ENCODE data around the gene NIN. TPM values are rescaled to one million over a fixed set of nuclear protein-coding genes. Genes with fewer than 3 reads are reported as not detected.

Gene NIN
- total RNA-seq = 10 to 100 TPM; 46.1 to 60.0 TPM

- H3K27ac Mint-ChIP-seq = peak within 1 kb of the TSS; percentile 75
- ATAC-seq (replicated peaks in 1 of 2) = peak; percentile 91
These were observed at the start of gene NIN for GRCh38 chr14:50830932-50831725. Gene NIN (minus strand): TSS chr14:50831162. CDS start chr14:50822056, 9,106 bp downstream.

GRCh38 chr14:50875359-50876070 lies 44.6 kb upstream of the NIN start:
- peak; percentile 77 to 88 for DNase-seq
- Mint-ChIP-seq H3K36me3 (ENCODE audit: insufficient read depth in 2 of 2) (peaks cover 0 to 2% of the 10 kb centered on the region in 2 donors), H3K4me1 (ENCODE audit: low read depth) (peaks cover 44% of the 10 kb centered on the region), H3K4me3 (peak overlapping the region; percentile 29 to 42), H3K9me3 (no peaks in the 10 kb centered on the region), H3K27me3 (ENCODE audit: low read depth) (peaks cover 88% of the 10 kb centered on the region), H3K27ac (no peak overlapping the region)
- ATAC-seq (replicated peaks in 1 of 2) = peak; percentile 99 to 100

More at GRCh38 chr14:50830932-50831725, at the start of gene NIN:
- no peaks in the 10 kb centered on the region for H3K9me3 Mint-ChIP-seq
- peaks cover 73% of the 10 kb centered on the region for H3K4me1 Mint-ChIP-seq (ENCODE audit: low read depth)
- peak within 1 kb of the TSS; percentile 94 to 95 for H3K4me3 Mint-ChIP-seq
- H3K27me3 Mint-ChIP-seq (ENCODE audit: low read depth) = peaks cover 13% of the 10 kb centered on the region
- peak; percentile 82 to 84 for DNase-seq
- peaks cover 5 to 7% of the 10 kb centered on the region in 2 donors for H3K36me3 Mint-ChIP-seq (ENCODE audit: insufficient read depth in 2 of 2)

- H3K36me3 Mint-ChIP-seq (ENCODE audit: insufficient read depth in 2 of 2) = peaks cover 0 to 2% of the 10 kb centered on the region in 2 donors
- peaks cover 88% of the 10 kb centered on the region for H3K27me3 Mint-ChIP-seq (ENCODE audit: low read depth)
- H3K4me3 Mint-ChIP-seq = peak overlapping the region; percentile 29 to 42
- H3K9me3 Mint-ChIP-seq = no peaks in the 10 kb centered on the region
- DNase-seq (no peak), ATAC-seq (replicated peaks in 1 of 2) (peak; percentile 10 to 14)
- H3K27ac Mint-ChIP-seq = no peak overlapping the region
- peaks cover 45% of the 10 kb centered on the region for H3K4me1 Mint-ChIP-seq (ENCODE audit: low read depth)
These were observed 43.8 kb upstream of the NIN start for GRCh38 chr14:50874757-50875156.

- no peak for ATAC-seq (replicated peaks in 1 of 2)
- peaks cover 89% of the 10 kb centered on the region for H3K27me3 Mint-ChIP-seq (ENCODE audit: low read depth)
These were observed 41.2 kb upstream of the NIN start, which contains the start of gene ABHD12B for GRCh38 chr14:50871914-50872732. Gene ABHD12B (plus strand): TSS chr14:50872053. CDS start chr14:50872175, 122 bp downstream.

GRCh38 chr14:50871228-50871627 lies 40.3 kb upstream of the NIN start:
- H3K4me3 Mint-ChIP-seq = peak overlapping the region; percentile 8 to 50
- peaks cover 45% of the 10 kb centered on the region for H3K4me1 Mint-ChIP-seq (ENCODE audit: low read depth)
- no peaks in the 10 kb centered on the region for H3K9me3 Mint-ChIP-seq
- ATAC-seq (replicated peaks in 1 of 2) (no peak), DNase-seq (no peak)
- peaks cover 89% of the 10 kb centered on the region for H3K27me3 Mint-ChIP-seq (ENCODE audit: low read depth)
- no peak overlapping the region for H3K27ac Mint-ChIP-seq
- peaks cover 0 to 2% of the 10 kb centered on the region in 2 donors for H3K36me3 Mint-ChIP-seq (ENCODE audit: insufficient read depth in 2 of 2)

More at GRCh38 chr14:50871914-50872732, 41.2 kb upstream of the NIN start, which contains the start of gene ABHD12B:
- peak within 1 kb of the TSS; percentile 8 to 50 for H3K4me3 Mint-ChIP-seq
- DNase-seq = no peak
- H3K4me1 Mint-ChIP-seq (ENCODE audit: low read depth) = peaks cover 45% of the 10 kb centered on the region
- H3K9me3 Mint-ChIP-seq = no peaks in the 10 kb centered on the region
- no peak within 1 kb of the TSS for H3K27ac Mint-ChIP-seq
- H3K36me3 Mint-ChIP-seq (ENCODE audit: insufficient read depth in 2 of 2) = peaks cover 0 to 2% of the 10 kb centered on the region in 2 donors

- peaks cover 3% of the 10 kb centered on the region for H3K4me1 Mint-ChIP-seq (ENCODE audit: low read depth)
- no peak for DNase-seq
- no peak overlapping the region for H3K27ac Mint-ChIP-seq
- no peak overlapping the region for H3K4me3 Mint-ChIP-seq
- H3K36me3 Mint-ChIP-seq (ENCODE audit: insufficient read depth in 2 of 2) = no peaks in the 10 kb centered on the region
- ATAC-seq (replicated peaks in 1 of 2) = no peak
- H3K9me3 Mint-ChIP-seq = no peaks in the 10 kb centered on the region
- H3K27me3 Mint-ChIP-seq (ENCODE audit: low read depth) = peaks cover 42% of the 10 kb centered on the region
These were observed 34.6 kb upstream of the NIN start for GRCh38 chr14:50865391-50866076.

- Mint-ChIP-seq H3K27ac (no peak overlapping the region), H3K4me1 (ENCODE audit: low read depth) (peaks cover 7% of the 10 kb centered on the region), H3K36me3 (ENCODE audit: insufficient read depth in 2 of 2) (no peaks in the 10 kb centered on the region), H3K27me3 (ENCODE audit: low read depth) (peaks cover 36% of the 10 kb centered on the region), H3K4me3 (no peak overlapping the region), H3K9me3 (no peaks in the 10 kb centered on the region)
- DNase-seq (no peak), ATAC-seq (replicated peaks in 1 of 2) (no peak)
These were observed 34.0 kb upstream of the NIN start for GRCh38 chr14:50864946-50865345.

- DNase-seq (no peak), ATAC-seq (replicated peaks in 1 of 2) (no peak)
- peaks cover 29% of the 10 kb centered on the region for H3K27me3 Mint-ChIP-seq (ENCODE audit: low read depth)
- H3K9me3 Mint-ChIP-seq = no peaks in the 10 kb centered on the region
- peaks cover 11% of the 10 kb centered on the region for H3K4me1 Mint-ChIP-seq (ENCODE audit: low read depth)
- no peak overlapping the region for H3K27ac Mint-ChIP-seq
- no peaks in the 10 kb centered on the region for H3K36me3 Mint-ChIP-seq (ENCODE audit: insufficient read depth in 2 of 2)
- no peak overlapping the region for H3K4me3 Mint-ChIP-seq
These were observed 33.3 kb upstream of the NIN start for GRCh38 chr14:50864237-50864636.

- Mint-ChIP-seq H3K4me3 (no peak overlapping the region), H3K36me3 (ENCODE audit: insufficient read depth in 2 of 2) (no peaks in the 10 kb centered on the region), H3K4me1 (ENCODE audit: low read depth) (peaks cover 16% of the 10 kb centered on the region), H3K27me3 (ENCODE audit: low read depth) (peaks cover 9% of the 10 kb centered on the region), H3K9me3 (no peaks in the 10 kb centered on the region), H3K27ac (no peak overlapping the region)
- DNase-seq (no peak), ATAC-seq (replicated peaks in 1 of 2) (no peak)
These were observed 31.1 kb upstream of the NIN start for GRCh38 chr14:50862036-50862570.

GRCh38 chr14:50860478-50861086 lies 29.6 kb upstream of the NIN start:
- Mint-ChIP-seq H3K9me3 (no peaks in the 10 kb centered on the region), H3K27ac (peak overlapping the region; percentile 17), H3K27me3 (ENCODE audit: low read depth) (no peaks in the 10 kb centered on the region), H3K4me3 (peak overlapping the region; percentile 87 to 92), H3K4me1 (ENCODE audit: low read depth) (peaks cover 16% of the 10 kb centered on the region), H3K36me3 (ENCODE audit: insufficient read depth in 2 of 2) (no peaks in the 10 kb centered on the region)
- ATAC-seq (replicated peaks in 1 of 2) = peak; percentile 71 to 72
- DNase-seq = peak; percentile 86 to 88

GRCh38 chr14:50859296-50859624 lies 28.3 kb upstream of the NIN start:
- Mint-ChIP-seq H3K4me3 (peak overlapping the region; percentile 87 to 92), H3K36me3 (ENCODE audit: insufficient read depth in 2 of 2) (no peaks in the 10 kb centered on the region), H3K9me3 (no peaks in the 10 kb centered on the region), H3K4me1 (ENCODE audit: low read depth) (peaks cover 16% of the 10 kb centered on the region), H3K27me3 (ENCODE audit: low read depth) (no peaks in the 10 kb centered on the region), H3K27ac (peak overlapping the region; percentile 54)
- ATAC-seq (replicated peaks in 1 of 2) (no peak), DNase-seq (no peak)

- no peak for ATAC-seq (replicated peaks in 1 of 2)
- peaks cover 27% of the 10 kb centered on the region for H3K4me1 Mint-ChIP-seq (ENCODE audit: low read depth)
- no peak for DNase-seq
- no peaks in the 10 kb centered on the region for H3K27me3 Mint-ChIP-seq (ENCODE audit: low read depth)
- H3K27ac Mint-ChIP-seq = no peak overlapping the region
- H3K36me3 Mint-ChIP-seq (ENCODE audit: insufficient read depth in 2 of 2) = no peaks in the 10 kb centered on the region
- H3K4me3 Mint-ChIP-seq = no peak overlapping the region
- H3K9me3 Mint-ChIP-seq = no peaks in the 10 kb centered on the region
These were observed 25.7 kb upstream of the NIN start for GRCh38 chr14:50856660-50857059.
